Measurements from ENCODE around the gene MRPL11. TPM values are rescaled to one million over a fixed set of nuclear protein-coding genes. Genes with fewer than 3 reads are reported as not detected.

MRPL11 gene
- total RNA-seq, 1 donor from 2014 or later: 73.0 TPM

DNA sequence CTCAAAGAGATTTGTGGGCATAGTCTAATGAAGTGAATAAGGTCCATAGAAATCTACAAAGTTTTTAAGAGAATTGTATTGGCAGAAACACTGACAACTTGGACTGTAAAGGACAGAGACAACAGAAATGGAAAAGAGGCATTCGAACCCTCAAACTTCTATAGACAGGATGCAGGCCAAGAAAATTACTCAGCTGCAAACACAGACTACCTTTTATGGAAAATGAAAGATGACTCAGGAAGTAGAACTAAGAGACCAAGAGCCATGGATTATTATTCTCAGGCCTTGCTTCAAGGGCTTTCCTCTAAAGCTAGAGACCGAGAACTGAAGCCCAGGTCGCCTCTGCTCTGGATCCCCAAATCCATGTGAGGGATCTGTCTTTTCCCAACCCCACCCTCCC is 24.3 kb upstream of the MRPL11 start:
- Mint-ChIP-seq H3K4me3 (ENCODE audit: unreplicated experiment) (no peak overlapping the region), H3K36me3 (ENCODE audit: low read depth, unreplicated experiment) (no peaks in the 10 kb centered on the region), H3K4me1 (ENCODE audit: unreplicated experiment) (peaks cover 4% of the 10 kb centered on the region), H3K9me3 (ENCODE audit: unreplicated experiment) (no peaks in the 10 kb centered on the region), H3K27ac (ENCODE audit: unreplicated experiment) (no peak overlapping the region), H3K27me3 (ENCODE audit: unreplicated experiment) (peaks cover 14% of the 10 kb centered on the region)
- TF ChIP-seq, protein P1, sequence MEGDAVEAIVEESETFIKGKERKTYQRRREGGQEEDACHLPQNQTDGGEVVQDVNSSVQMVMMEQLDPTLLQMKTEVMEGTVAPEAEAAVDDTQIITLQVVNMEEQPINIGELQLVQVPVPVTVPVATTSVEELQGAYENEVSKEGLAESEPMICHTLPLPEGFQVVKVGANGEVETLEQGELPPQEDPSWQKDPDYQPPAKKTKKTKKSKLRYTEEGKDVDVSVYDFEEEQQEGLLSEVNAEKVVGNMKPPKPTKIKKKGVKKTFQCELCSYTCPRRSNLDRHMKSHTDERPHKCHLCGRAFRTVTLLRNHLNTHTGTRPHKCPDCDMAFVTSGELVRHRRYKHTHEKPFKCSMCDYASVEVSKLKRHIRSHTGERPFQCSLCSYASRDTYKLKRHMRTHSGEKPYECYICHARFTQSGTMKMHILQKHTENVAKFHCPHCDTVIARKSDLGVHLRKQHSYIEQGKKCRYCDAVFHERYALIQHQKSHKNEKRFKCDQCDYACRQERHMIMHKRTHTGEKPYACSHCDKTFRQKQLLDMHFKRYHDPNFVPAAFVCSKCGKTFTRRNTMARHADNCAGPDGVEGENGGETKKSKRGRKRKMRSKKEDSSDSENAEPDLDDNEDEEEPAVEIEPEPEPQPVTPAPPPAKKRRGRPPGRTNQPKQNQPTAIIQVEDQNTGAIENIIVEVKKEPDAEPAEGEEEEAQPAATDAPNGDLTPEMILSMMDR (IDR thresholded peaks at IDR 0.05; ENCODE audit: unreplicated experiment): no peak
- no peak for DNase-seq (ENCODE audit: low spot score)

DNA sequence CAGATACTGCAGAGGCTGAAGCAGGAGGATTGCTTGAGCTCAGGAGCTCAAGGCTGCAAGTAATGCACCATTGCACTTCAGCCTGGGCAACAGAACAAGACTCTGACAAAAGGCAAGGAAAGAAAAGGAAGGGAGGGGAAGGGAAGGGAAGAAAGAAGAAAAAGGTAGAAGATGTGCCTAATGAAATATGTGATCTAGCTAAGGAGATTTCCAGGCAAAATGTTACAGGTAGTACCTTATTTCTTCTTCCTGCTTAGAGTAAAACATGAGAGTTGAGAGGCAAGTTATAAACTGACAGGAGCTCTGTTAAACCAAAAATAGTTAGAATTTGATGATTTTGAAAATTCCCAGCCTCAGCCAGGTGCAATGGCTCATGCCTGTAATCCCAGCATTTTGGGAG is 23.4 kb upstream of the MRPL11 start:
- no peak overlapping the region for H3K27ac Mint-ChIP-seq (ENCODE audit: unreplicated experiment)
- no peak overlapping the region for H3K4me3 Mint-ChIP-seq (ENCODE audit: unreplicated experiment)
- no peaks in the 10 kb centered on the region for H3K9me3 Mint-ChIP-seq (ENCODE audit: unreplicated experiment)
- peaks cover 4% of the 10 kb centered on the region for H3K4me1 Mint-ChIP-seq (ENCODE audit: unreplicated experiment)
- peaks cover 11% of the 10 kb centered on the region for H3K27me3 Mint-ChIP-seq (ENCODE audit: unreplicated experiment)
- no peaks in the 10 kb centered on the region for H3K36me3 Mint-ChIP-seq (ENCODE audit: low read depth, unreplicated experiment)
- TF ChIP-seq, protein P1 (IDR thresholded peaks at IDR 0.05; ENCODE audit: unreplicated experiment): no peak
- no peak for DNase-seq (ENCODE audit: low spot score)

DNA sequence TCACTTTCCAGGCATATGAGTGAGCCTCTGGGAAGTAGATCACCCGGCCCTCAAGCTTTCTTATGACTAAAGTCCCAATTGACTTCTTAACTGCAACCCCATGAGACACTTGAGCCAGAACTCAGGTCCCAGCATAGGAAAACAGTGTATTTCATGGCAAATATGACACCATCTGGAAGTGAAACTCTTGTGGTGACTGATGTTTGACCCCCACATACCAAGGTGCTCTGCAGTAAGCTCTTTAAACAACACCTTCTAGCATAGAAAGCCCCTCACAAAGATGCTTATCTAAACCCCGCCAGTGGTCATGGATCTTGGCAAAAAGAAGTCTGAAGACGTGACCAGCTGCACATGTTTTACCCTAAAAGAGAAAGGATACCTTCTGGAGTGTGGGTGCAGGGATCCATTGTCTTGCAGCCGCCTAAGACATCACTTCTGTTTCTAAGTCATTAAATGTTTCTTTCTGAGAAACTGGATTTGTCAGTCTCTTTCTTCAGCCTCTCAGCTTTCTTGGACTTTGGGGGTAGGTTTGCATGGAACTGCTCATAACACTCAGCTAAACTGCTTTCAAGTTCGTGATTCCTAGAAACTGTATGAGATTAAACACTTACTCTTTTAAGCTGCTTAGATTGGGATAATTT is 20.6 kb upstream of the MRPL11 start:
- Mint-ChIP-seq H3K27ac (ENCODE audit: unreplicated experiment) (no peak overlapping the region), H3K36me3 (ENCODE audit: low read depth, unreplicated experiment) (no peaks in the 10 kb centered on the region), H3K9me3 (ENCODE audit: unreplicated experiment) (no peaks in the 10 kb centered on the region), H3K4me1 (ENCODE audit: unreplicated experiment) (no peaks in the 10 kb centered on the region), H3K27me3 (ENCODE audit: unreplicated experiment) (peaks cover 7% of the 10 kb centered on the region), H3K4me3 (ENCODE audit: unreplicated experiment) (no peak overlapping the region)
- TF ChIP-seq, protein P1 (IDR thresholded peaks at IDR 0.05; ENCODE audit: unreplicated experiment): no peak
- DNase-seq (ENCODE audit: low spot score): no peak

DNA sequence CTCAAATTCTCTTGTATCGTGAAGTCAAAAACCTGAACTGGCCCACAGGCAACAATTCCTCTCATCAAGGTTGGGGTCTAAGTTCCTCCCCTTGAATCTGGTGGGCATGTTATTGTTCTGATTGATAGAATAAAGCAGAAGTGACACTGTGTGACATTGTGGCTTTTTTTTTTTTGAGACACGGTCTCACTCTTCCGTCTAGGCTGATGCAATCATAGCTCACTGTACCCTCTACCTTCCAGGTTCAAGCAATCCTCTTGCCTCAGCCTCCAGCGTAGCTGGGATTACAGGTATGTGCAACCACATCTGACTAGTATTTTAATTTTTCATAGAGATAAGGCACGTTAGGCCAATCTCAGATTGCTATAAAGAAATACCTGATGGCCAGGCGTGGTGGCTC is 19.2 kb upstream of the MRPL11 start:
- no peak for DNase-seq (ENCODE audit: low spot score)
- Mint-ChIP-seq H3K9me3 (ENCODE audit: unreplicated experiment) (no peaks in the 10 kb centered on the region), H3K36me3 (ENCODE audit: low read depth, unreplicated experiment) (no peaks in the 10 kb centered on the region), H3K4me3 (ENCODE audit: unreplicated experiment) (no peak overlapping the region), H3K27me3 (ENCODE audit: unreplicated experiment) (peaks cover 4% of the 10 kb centered on the region), H3K27ac (ENCODE audit: unreplicated experiment) (no peak overlapping the region), H3K4me1 (ENCODE audit: unreplicated experiment) (no peaks in the 10 kb centered on the region)
- TF ChIP-seq, protein P1 (IDR thresholded peaks at IDR 0.05; ENCODE audit: unreplicated experiment): no peak

DNA sequence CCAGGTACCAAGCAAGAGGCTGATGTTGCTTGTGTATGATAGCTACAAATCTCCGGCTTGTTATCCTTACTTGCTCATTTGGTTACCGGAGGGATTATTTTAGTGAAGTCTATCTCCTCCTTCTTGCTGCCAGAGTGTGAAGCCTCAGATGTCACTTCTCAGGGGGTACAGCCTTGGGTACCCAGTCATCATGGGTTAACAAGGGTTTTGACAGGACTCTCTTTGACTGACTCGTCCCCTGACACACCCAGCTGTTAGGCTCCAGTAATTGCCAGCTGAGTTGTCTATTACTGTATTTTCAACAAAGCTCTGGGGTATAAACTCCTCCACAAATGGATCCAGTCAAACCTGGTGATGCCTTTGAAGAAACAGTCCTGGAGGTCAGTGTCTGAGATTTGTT is 16.2 kb upstream of the MRPL11 start:
- no peak for DNase-seq (ENCODE audit: low spot score)
- Mint-ChIP-seq H3K4me1 (ENCODE audit: unreplicated experiment) (no peaks in the 10 kb centered on the region), H3K27ac (ENCODE audit: unreplicated experiment) (no peak overlapping the region), H3K36me3 (ENCODE audit: low read depth, unreplicated experiment) (no peaks in the 10 kb centered on the region), H3K27me3 (ENCODE audit: unreplicated experiment) (peaks cover 4% of the 10 kb centered on the region), H3K4me3 (ENCODE audit: unreplicated experiment) (no peak overlapping the region), H3K9me3 (ENCODE audit: unreplicated experiment) (no peaks in the 10 kb centered on the region)
- TF ChIP-seq, protein P1 (IDR thresholded peaks at IDR 0.05; ENCODE audit: unreplicated experiment): no peak
